ENCODE data around the gene TMEM164. TPM values are rescaled to one million over a fixed set of nuclear protein-coding genes. Genes with fewer than 3 reads are reported as not detected.
"Not testable (repeated sequence)": the region's sequence is repeated elsewhere in the genome, so short reads cannot be mapped to it uniquely, and the experiment has no call there.

The TMEM164 gene
- total RNA-seq, 1 donor from 2014 or later: 33.3 TPM

DNA sequence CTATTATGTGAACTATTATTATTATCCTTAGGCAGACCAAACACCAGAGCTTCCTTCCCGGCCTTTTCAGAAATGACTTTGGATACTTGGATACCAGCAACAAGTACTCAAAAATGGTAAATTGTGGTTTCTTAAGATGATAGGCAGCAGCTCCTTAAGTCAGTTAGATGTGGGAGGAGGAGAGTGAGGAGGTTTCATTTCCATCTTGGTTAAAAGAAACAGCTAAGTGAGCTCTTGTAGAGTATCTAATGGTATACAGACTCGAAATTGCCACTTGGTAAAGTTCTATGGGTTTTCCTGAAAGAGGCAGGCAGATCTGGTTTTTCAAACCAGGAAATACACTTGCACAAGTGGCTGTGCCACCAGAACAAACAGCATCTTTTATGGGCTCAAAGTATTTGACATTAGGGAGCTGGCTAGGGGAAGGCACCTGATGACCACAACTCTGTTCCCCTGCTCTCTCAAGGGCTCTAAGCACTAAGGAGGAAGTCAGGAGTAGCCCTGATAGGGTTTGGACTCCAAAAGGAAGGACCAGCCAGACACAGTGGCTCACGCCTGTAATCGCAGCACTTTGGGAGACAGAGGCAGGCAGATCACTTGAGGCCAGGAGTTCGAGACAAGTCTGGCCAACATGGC lies 130.9 kb downstream of the TMEM164 start:
- no peak for DNase-seq

DNA sequence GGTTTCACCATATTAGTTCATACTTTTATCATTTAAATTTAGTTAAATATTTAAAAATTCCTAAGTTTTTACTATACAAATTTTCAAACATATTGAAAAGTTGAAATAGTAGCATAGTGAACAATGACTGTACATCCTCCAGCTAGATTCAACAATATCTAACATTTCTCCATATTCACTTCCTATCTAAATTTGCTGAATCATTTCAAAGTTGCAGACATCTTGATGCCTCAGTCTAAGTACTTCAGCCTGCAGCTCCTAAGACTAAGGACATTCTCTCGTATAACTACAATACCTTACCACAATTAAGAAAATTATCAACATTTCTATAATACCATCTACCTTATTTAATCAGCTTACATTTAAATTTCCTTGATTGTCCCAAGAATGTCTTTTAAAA lies 132.7 kb downstream of the TMEM164 start:
- DNase-seq: no peak

GRCh38 chrX:110136136-110136535 lies 133.2 kb downstream of the TMEM164 start:
- DNase-seq: no peak

- no peak for DNase-seq
Observed at GRCh38 chrX:110138557-110138956, 135.6 kb downstream of the TMEM164 start.

DNA sequence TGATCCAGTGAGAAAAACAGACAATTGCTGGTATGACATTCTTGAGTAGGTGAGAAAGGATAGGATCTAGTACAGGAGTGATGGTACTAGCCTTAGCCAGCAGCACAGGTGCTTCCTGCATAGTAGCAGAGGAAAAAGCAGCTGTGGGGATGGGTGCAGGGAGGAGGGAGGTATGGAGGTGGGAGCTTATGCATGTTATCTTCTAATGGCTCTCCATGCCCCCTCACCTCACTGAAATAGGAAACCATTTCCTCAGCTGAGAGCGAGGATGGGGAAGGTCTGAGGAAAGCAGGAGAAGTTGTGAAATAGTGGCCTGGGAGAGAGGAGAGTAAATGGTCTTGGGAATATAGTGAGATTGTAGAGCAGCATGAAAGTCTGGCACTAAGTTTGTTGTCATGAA lies 136.3 kb downstream of the TMEM164 start:
- no peak for DNase-seq

GRCh38 chrX:110142096-110142495 lies 139.2 kb downstream of the TMEM164 start:
- no peak for DNase-seq

GRCh38 chrX:110143454-110144210 lies 140.7 kb downstream of the TMEM164 start:
- no peak for DNase-seq

- no peak for DNase-seq
Observed at GRCh38 chrX:110145311-110145710, 142.4 kb downstream of the TMEM164 start.

GRCh38 chrX:110145854-110146253 lies 142.9 kb downstream of the TMEM164 start:
- DNase-seq: no peak

DNA sequence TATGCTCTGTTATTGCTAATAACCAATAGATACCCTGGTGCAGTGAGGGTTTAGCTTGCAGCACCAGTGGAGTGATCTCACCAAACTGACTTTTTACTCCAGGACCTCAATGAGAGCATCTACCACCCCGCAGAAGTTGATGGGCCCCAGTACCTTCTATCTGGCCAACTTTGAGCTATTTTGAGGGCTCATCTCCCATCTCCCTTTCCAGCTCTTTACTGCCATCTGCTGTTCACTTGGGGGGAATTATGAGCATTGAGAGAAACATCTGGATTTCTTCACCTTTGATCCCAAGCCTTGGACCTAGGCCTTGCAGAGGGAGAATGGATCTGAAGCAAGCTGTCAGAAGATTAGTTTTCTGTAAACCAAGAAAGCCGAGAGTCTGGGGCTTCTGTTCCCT lies 143.6 kb downstream of the TMEM164 start:
- DNase-seq: peak; percentile 9

GRCh38 chrX:110153244-110153643 lies 150.3 kb downstream of the TMEM164 start:
- no peak for DNase-seq

GRCh38 chrX:110153896-110154295 lies 151.0 kb downstream of the TMEM164 start:
- no peak for DNase-seq

DNA sequence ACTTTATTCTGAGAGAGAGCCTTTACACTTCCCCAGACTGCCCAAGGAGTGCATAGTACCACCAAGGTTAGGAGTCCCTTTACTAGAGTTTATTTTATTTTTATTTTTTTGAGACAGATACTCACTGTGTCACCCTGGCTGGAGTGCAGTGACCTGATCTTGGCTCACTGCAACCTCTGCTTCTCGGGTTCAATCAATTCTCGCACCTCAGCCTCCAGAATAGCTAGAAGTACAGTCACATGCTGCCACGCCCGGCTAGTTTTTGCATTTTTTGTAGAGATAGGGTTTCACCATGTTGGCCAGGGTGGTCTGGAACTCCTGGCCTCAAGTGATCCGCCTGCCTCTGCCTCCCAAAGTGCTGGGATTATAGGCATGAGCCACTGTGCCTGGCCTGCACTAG lies 151.4 kb downstream of the TMEM164 start:
- DNase-seq: not testable (repeated sequence)

DNA sequence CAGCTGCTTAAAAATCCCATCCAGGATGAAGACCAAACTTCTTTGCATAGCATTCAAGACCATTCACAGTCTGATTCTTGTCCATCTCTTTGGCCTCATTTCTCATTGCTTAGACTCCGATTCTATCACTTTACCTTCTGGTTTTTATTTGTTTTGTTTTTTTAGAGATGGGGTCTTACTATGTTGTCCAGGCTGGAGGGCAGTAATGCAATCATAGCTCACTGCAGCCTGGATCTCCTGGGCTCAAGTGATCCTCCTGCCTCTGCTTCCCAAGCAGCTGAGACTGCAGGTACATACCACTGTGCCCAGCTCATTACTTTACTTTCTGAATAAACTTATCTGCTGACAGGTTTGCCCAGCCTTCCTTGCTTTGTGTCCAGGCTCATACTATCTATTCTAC lies 152.8 kb downstream of the TMEM164 start:
- no peak for DNase-seq

GRCh38 chrX:110156167-110156754 lies 153.3 kb downstream of the TMEM164 start:
- DNase-seq: no peak

DNA sequence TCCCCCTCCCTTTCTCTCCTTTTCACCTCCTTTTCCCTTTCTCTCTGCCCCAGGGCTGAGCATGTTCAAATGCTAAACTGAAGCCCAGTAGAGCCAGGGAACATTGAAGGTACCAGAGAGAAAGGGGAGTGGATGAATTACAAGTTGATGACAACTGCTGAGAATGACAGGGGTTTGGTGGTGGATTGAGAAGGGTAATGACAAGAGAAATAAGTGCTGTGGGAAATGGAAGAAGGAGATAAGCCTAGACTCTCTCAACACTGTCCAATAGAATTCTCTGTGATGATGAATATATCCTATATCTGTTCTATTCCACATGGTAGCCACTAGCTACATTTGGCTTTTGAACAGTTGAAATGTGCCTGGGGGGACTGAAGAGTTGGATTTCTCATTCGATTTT lies 154.5 kb downstream of the TMEM164 start:
- no peak for DNase-seq

DNA sequence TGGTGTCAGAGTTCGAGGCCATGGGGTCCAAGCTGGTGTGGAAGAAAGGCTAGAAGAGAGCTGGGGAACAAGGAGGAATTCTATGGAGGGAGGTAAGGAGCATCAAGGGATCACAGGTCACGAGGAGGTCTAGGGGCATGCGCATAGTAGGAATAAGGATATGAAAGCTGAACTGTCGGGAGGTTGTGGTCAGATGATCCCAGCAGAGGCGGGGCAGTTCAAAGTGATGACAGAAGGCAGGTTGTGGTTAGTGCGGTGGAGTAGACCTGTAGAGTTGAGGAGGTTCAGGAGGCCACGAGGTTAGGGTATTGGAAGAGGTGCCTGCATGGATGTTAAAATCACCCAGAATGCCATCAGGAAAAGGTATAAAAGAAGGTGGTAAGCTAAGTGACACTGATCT lies 156.3 kb downstream of the TMEM164 start:
- DNase-seq: no peak

DNA sequence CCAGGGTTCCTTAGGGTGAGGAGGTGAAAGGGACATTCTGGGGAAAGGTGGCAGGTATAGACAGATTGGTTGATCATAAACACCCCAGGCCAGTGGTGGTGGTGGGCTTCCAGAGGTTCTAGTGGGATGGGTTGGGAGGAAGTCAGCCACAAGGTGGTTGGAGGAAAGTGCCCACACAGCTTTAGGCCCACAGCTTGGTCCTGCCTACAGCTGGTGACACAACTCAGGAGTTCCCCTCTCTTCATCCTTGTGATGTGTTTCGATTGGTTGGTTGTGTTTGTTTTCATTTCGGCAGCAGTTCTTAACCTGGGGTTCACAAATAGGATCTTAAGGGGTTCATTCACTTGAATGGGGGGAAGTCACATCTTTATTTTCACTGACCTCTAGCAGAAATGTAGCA lies 157.0 kb downstream of the TMEM164 start:
- no peak for DNase-seq

GRCh38 chrX:110161361-110161686 lies 158.4 kb downstream of the TMEM164 start:
- no peak for DNase-seq

DNA sequence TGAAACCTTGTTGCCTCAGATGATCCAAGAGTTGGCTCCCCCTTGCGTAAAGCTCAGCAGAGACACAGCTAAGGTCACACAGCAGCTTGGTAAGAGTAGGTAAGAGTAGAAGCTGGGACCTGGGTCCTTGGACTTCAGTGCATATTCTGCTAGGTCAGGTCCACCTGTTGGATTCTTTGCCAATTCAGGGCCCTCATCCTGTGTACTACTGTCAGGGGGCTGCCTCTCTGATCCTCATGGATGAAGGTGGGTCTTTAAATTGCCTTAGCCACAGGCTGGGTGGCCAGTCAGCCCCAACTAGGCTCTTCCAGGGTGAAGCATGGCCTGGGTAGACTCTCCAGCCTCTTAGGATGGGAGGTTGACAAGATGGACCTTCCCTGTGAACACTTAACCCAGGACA lies 159.2 kb downstream of the TMEM164 start:
- DNase-seq: no peak

GRCh38 chrX:110162867-110163266 lies 160.0 kb downstream of the TMEM164 start:
- DNase-seq: no peak

GRCh38 chrX:110163488-110163887 lies 160.6 kb downstream of the TMEM164 start:
- no peak for DNase-seq

GRCh38 chrX:110167952-110168451 lies 165.1 kb downstream of the TMEM164 start:
- no peak for DNase-seq

- DNase-seq: no peak
Observed at GRCh38 chrX:110168585-110168984, 165.7 kb downstream of the TMEM164 start.

Measured in skin of body (tissue), 2 donors.